SK-N-SH treated with all-trans-retinoic acid at 6 μM for 48 hours (cell line): Measurements from ENCODE around the gene ABI3.
"Not testable (repeated sequence)": the region's sequence is repeated elsewhere in the genome, so short reads cannot be mapped to it uniquely, and the experiment has no call there.

Experiments
- ATAC-seq: fragments of 200-7000 bp; cut with Tn5 transposase; 3 replicates; pipeline ENCODE4 v1.9.1; 2020; ENCODE audit warnings: mild to moderate bottlenecking, moderate library complexity
- ARNTL ChIP-seq: fragments of 450-650 bp; formaldehyde crosslinking; IDR thresholded peaks from 2 replicates; pipeline ENCODE4 v1.5.0; 2020; ENCODE audit warnings: low read depth, mild to moderate bottlenecking, moderate library complexity, borderline replicate concordance
- BACH2 ChIP-seq: fragments of 250-450 bp; sonication (Bioruptor Pico); IDR thresholded peaks from 2 replicates; pipeline ENCODE4 v1.9.0; 2021; ENCODE audit warnings: mild to moderate bottlenecking, borderline replicate concordance
- CREB5 ChIP-seq: fragments of 250-450 bp; sonication (Bioruptor Pico); IDR thresholded peaks from 2 replicates; pipeline ENCODE4 v1.5.1; 2020; ENCODE audit warnings: low read depth, mild to moderate bottlenecking, moderate library complexity
- CSDC2 ChIP-seq: fragments of 250-450 bp; sonication (Bioruptor Pico); IDR thresholded peaks from 2 replicates; pipeline ENCODE4 v1.5.0; 2020; ENCODE audit warnings: mild to moderate bottlenecking, moderate library complexity
- CSRNP3 ChIP-seq: fragments of 250-450 bp; sonication (Bioruptor Pico); IDR thresholded peaks from 2 replicates; pipeline ENCODE4 v1.5.1; 2021; ENCODE audit warnings: mild to moderate bottlenecking, moderate library complexity
- GLIS3 ChIP-seq: fragments of 250-450 bp; sonication (Bioruptor Pico); IDR thresholded peaks from 2 replicates; pipeline ENCODE4 v1.5.0; 2020; ENCODE audit warnings: mild to moderate bottlenecking, moderate library complexity
- ISL1 ChIP-seq: fragments of 250-450 bp; sonication (Bioruptor Pico); IDR thresholded peaks from 2 replicates; pipeline ENCODE4 v2.1.2; 2022; ENCODE audit warnings: mild to moderate bottlenecking, moderate library complexity
- OSR1 ChIP-seq: fragments of 250-450 bp; sonication (Bioruptor Pico); IDR thresholded peaks from 2 replicates; pipeline ENCODE4 v1.8.0; 2022; ENCODE audit warnings: moderate library complexity, mild to moderate bottlenecking, inconsistent platforms
- PPARA ChIP-seq: fragments of 250-450 bp; sonication (Bioruptor Pico); IDR thresholded peaks from 2 replicates; pipeline ENCODE4 v1.5.0; 2020; ENCODE audit warnings: mild to moderate bottlenecking, borderline replicate concordance
- RARB ChIP-seq: fragments of 250-450 bp; sonication (Bioruptor Pico); IDR thresholded peaks from 2 replicates; pipeline ENCODE4 v1.8.0; 2021; ENCODE audit warnings: mild to moderate bottlenecking, moderate library complexity
- SNAI2 ChIP-seq: fragments of 250-450 bp; sonication (Bioruptor Pico); IDR thresholded peaks from 2 replicates; pipeline ENCODE4 v1.5.0; 2020; ENCODE audit warnings: mild to moderate bottlenecking, moderate library complexity
- TCF4 ChIP-seq: fragments of 250-450 bp; sonication (Bioruptor Pico); IDR thresholded peaks from 2 replicates; pipeline ENCODE4 v1.8.0; 2021; ENCODE audit warnings: mild to moderate bottlenecking, moderate library complexity, borderline replicate concordance
- TOX ChIP-seq: fragments of 250-450 bp; sonication (Bioruptor Pico); IDR thresholded peaks from 2 replicates; pipeline ENCODE4 v1.8.0; 2021; ENCODE audit warnings: mild to moderate bottlenecking, moderate library complexity, borderline replicate concordance
- ZC3H10 ChIP-seq: fragments of 250-450 bp; sonication (Bioruptor Pico); IDR thresholded peaks from 2 replicates; pipeline ENCODE4 v1.5.1; 2021; ENCODE audit warnings: mild to moderate bottlenecking, moderate library complexity
- ZFP3 ChIP-seq: fragments of 250-450 bp; sonication (Bioruptor Pico); IDR thresholded peaks from 2 replicates; pipeline ENCODE4 v1.5.0; 2020; ENCODE audit warnings: mild to moderate bottlenecking, moderate library complexity
- ZFP30 ChIP-seq: fragments of 450-650 bp; formaldehyde crosslinking; IDR thresholded peaks from 2 replicates; pipeline ENCODE4 v1.5.0; 2022; ENCODE audit warnings: mild to moderate bottlenecking, moderate library complexity
- ZNF565 ChIP-seq: fragments of 450-650 bp; formaldehyde crosslinking; conservative IDR thresholded peaks from 2 replicates; pipeline ENCODE4 v1.5.0; 2020; ENCODE audit warnings: low read depth, mild to moderate bottlenecking, moderate library complexity
- ZNF70 ChIP-seq: fragments of 450-650 bp; formaldehyde crosslinking; IDR thresholded peaks from 2 replicates; pipeline ENCODE4 v1.5.0; 2020; ENCODE audit warnings: mild to moderate bottlenecking, moderate library complexity
- ZNF8 ChIP-seq: fragments of 450-650 bp; formaldehyde crosslinking; IDR thresholded peaks from 2 replicates; pipeline ENCODE4 v1.5.0; 2020; ENCODE audit warnings: mild to moderate bottlenecking, moderate library complexity
- TF ChIP-seq, protein P1 (sequence below): fragments of 250-450 bp; sonication (Bioruptor Pico); IDR thresholded peaks from 2 replicates; pipeline ENCODE4 v1.8.0; 2020; ENCODE audit warnings: mild to moderate bottlenecking, moderate library complexity, borderline replicate concordance

ABI3 gene

GRCh38 chr17:49165143-49165542 lies 45.4 kb upstream of the ABI3 start:
- no peak for TF ChIP-seq ZFP3 (CRISPR knock-in tag)
- TF ChIP-seq ZNF565 (CRISPR knock-in tag) = no peak
- no peak for TF ChIP-seq CREB5 (CRISPR knock-in tag)
- TF ChIP-seq TCF4 (CRISPR knock-in tag) = no peak
- no peak for TF ChIP-seq ZNF8 (CRISPR knock-in tag)
- ATAC-seq = no peak

DNA sequence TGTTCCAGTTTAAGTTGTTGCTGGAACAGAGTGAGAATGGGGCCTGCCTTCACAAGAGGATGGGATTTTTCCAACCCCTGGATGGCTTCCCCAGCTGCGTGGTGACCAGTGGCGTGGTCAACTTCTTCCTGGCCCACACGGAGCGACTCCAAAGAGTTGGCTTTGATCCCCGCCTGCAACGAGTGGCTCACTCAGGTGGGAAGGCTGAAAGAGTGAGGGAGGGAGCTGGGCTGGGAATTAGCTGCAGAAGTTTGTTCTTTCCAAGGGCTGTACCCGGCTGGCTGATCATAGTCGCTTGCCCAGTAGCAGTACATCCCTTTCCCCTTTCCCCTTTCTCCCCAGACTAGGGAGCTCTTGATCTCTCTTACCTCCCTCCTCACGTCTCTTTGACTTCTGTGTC lies 41.8 kb upstream of the ABI3 start:
- TF ChIP-seq SNAI2 (CRISPR knock-in tag) (no peak), ZC3H10 (CRISPR knock-in tag) (no peak), TCF4 (CRISPR knock-in tag) (no peak), BACH2 (CRISPR knock-in tag) (no peak), CREB5 (CRISPR knock-in tag) (no peak), ARNTL (CRISPR knock-in tag) (no peak)
- TF ChIP-seq, protein P1, sequence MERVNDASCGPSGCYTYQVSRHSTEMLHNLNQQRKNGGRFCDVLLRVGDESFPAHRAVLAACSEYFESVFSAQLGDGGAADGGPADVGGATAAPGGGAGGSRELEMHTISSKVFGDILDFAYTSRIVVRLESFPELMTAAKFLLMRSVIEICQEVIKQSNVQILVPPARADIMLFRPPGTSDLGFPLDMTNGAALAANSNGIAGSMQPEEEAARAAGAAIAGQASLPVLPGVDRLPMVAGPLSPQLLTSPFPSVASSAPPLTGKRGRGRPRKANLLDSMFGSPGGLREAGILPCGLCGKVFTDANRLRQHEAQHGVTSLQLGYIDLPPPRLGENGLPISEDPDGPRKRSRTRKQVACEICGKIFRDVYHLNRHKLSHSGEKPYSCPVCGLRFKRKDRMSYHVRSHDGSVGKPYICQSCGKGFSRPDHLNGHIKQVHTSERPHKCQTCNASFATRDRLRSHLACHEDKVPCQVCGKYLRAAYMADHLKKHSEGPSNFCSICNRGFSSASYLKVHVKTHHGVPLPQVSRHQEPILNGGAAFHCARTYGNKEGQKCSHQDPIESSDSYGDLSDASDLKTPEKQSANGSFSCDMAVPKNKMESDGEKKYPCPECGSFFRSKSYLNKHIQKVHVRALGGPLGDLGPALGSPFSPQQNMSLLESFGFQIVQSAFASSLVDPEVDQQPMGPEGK (CRISPR knock-in tag) = no peak
- TF ChIP-seq, all 23 proteins: peak for 0
- ATAC-seq = no peak

GRCh38 chr17:49170216-49170615 lies 40.3 kb upstream of the ABI3 start:
- ATAC-seq = no peak
- no peak for TF ChIP-seq CREB5 (CRISPR knock-in tag)
- no peak for TF ChIP-seq ZFP30 (CRISPR knock-in tag)
- no peak for TF ChIP-seq ISL1 (CRISPR knock-in tag)
- TF ChIP-seq OSR1 = no peak
- no peak for TF ChIP-seq BACH2 (CRISPR knock-in tag)
- no peak for TF ChIP-seq RARB (CRISPR knock-in tag)
- TF ChIP-seq SNAI2 (CRISPR knock-in tag) = no peak
- TF ChIP-seq ZFP3 (CRISPR knock-in tag) = no peak
- TF ChIP-seq TOX (CRISPR knock-in tag) = no peak

- ATAC-seq = not testable (repeated sequence)
Observed at GRCh38 chr17:49170711-49171110, 39.8 kb upstream of the ABI3 start.

- not testable (repeated sequence) for ATAC-seq
Observed at GRCh38 chr17:49175978-49176377, 34.5 kb upstream of the ABI3 start.

DNA sequence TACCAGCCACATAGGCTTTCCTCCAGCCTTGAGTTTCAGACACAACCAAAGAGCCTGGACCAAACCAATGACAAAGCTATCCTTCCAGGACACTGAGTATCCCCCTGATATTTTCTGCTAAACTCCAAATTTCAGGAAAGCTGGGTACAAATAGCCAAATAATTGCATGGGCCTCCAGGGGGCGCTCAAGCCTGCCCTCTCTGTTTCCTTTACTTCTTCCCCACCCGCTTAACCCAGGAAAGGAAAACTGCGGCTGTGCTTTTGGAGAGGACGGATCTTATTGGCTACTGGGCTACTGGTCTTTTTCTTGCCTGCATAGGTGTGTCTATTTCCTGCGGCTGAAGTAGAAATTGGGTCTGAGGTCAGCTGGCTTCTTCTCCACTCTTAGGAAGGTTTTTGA lies 30.2 kb upstream of the ABI3 start:
- ATAC-seq = peak; percentile 95
- no peak for TF ChIP-seq CSRNP3 (CRISPR knock-in tag)
- no peak for TF ChIP-seq PPARA
- TF ChIP-seq TOX (CRISPR knock-in tag) = no peak
- TF ChIP-seq, protein P1 (CRISPR knock-in tag) = no peak
- no peak for TF ChIP-seq CSDC2
- TF ChIP-seq ZNF70 = no peak
- TF ChIP-seq ARNTL (CRISPR knock-in tag) = no peak
- no peak for TF ChIP-seq SNAI2 (CRISPR knock-in tag)
- no peak for TF ChIP-seq ZFP30 (CRISPR knock-in tag)
- no peak for TF ChIP-seq GLIS3 (CRISPR knock-in tag)
